Ovary (tissue), 9 donors: Measurements from ENCODE around the gene SOD3. TPM values are rescaled to one million over a fixed set of nuclear protein-coding genes. Genes with fewer than 3 reads are reported as not detected.

Experiments used
- DNase-seq, 5 donors: peaks; one replicate each; pipeline ENCODE4 v3.0.0-alpha.2; 2019 to 2020
- H3K27ac ChIP-seq, 2 donors: fragments of 200-600 bp; one replicate each; pipeline versions ENCODE4 v1.5.1 to v1.8.0; 2019 to 2022
- H3K27me3 ChIP-seq: fragments of 200-600 bp; one replicate; pipeline ENCODE4 v1.8.0; 2022
- H3K36me3 ChIP-seq: fragments of 200-600 bp; sonication (generic); one replicate; pipeline ENCODE4 v1.5.1; 2019
- H3K4me1 ChIP-seq: one replicate; pipeline ENCODE4 v1.8.1; 2013; ENCODE audit warnings: mild to moderate bottlenecking, moderate library complexity; ENCODE audit not compliant: insufficient read depth
- H3K4me3 ChIP-seq: fragments of 200-600 bp; sonication (generic); one replicate; pipeline ENCODE4 v1.5.1; 2017
- H3K9me3 ChIP-seq, 2 donors: fragments of 200-600 bp in 1 of 2; sonication (generic) in 1 of 2; one replicate each; pipeline versions ENCODE4 v1.5.1 to v1.8.1; 2013 to 2019; ENCODE audit warnings: mild to moderate bottlenecking in 1 of 2, moderate library complexity in 1 of 2
- EP300 ChIP-seq: sonication (generic); formaldehyde crosslinking; IDR thresholded peaks from one replicate; pipeline ENCODE4 v1.6.1; 2017; ENCODE audit warnings: antibody characterized with exemption
- POLR2A ChIP-seq: fragments of 450-650 bp; IDR thresholded peaks from one replicate; pipeline ENCODE4 v1.6.1; 2017; ENCODE audit warnings: antibody characterized with exemption, mild to moderate bottlenecking, moderate library complexity
- WGBS, 3 donors: extraction: QIAGEN DNeasy Blood & Tissue Kit in 1 of 3; methylation state at CpG; one replicate each; pipeline versions ENCODE4 v1.1.5 to v1.1.7; 2013 to 2017; 5-methylcytosine and 5-hydroxymethylcytosine counted together
- intact Hi-C, 4 donors: fragments of 100-400 bp; cut with DNase I; formaldehyde crosslinking; loops; one replicate each; pipeline versions ENCODE4 v1.11.0 to v1.15.1; 2022 to 2023
- polyA plus RNA-seq, 2 donors: library from polyadenylated mRNA; stranded (reverse); fragments of 200-250 nt in 1 of 2; fragments of 350-450 nt in 1 of 2; fragmentation: Illumina TruSeq in 1 of 2; extraction: RNeasy Lipid Tissue Mini Kit (QIAGEN cat#74804) in 1 of 2; gene quantifications; one replicate each; pipeline ENCODE4 v1.2.3, GENCODE V29; 2013 to 2014
- total RNA-seq, 7 donors: library from RNA; depleted of rRNA in 2 of 7; stranded (reverse); fragments of >200 nt in 2 of 7; fragmentation: NEBNext Ultra II Directional in 3 of 7; extraction: Animal tissue kit (Norgen Biotek cat#: 25700) in 3 of 7; gene quantifications; one replicate each; pipeline versions ENCODE4 v1.1.0 to v1.2.4, GENCODE V29; 2016 to 2023
- TF ChIP-seq, protein P1 (sequence below), 3 donors: fragments of 450-650 bp in 2 of 3; fragments of 200-600 bp in 1 of 3; IDR thresholded peaks; one replicate each; pipeline versions ENCODE4 v1.5.1 to v1.8.0; 2016 to 2022; ENCODE audit warnings: antibody characterized with exemption in 3 of 3, mild to moderate bottlenecking in 1 of 3
- donor health status: DM: no; HTN: no; CAD: no; lungs with moderate emphysema.
- donor health status: DM: no; HTN: no; CAD: no.
- donor health status: Bipolar disorder and iron deficiency.
- donor health status: DM: yes; HTN: yes; CAD: no.
- donor health status: DM: no; HTN: no; CAD: no.
- donor health status: DM: yes; HTN: yes; CAD: no.

SOD3 gene
- total and polyA plus RNA-seq, 9 donors, result 15.3 to 92.3 (median 33.0) TPM

DNA sequence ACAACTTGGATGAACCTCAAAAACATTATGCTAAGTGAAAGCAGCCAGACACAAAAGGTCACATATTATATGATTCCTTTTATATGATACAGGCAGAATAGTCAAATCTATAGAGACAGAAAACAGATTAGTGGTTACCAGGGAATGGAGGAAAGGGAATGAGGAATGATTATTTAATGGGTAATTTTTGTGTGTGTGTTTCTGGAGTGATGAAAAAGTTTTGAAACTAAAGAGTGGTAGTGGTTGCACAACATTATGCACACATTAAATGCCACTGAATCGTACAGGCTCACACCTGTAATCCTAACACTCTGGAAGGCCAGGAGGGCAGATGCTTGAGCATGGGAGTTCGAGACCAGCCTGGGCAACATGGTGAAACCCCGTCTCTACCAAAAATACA is 19.6 kb upstream of the SOD3 start:
- no peak for TF ChIP-seq EP300
- no peak for TF ChIP-seq POLR2A
- TF ChIP-seq, protein P1, sequence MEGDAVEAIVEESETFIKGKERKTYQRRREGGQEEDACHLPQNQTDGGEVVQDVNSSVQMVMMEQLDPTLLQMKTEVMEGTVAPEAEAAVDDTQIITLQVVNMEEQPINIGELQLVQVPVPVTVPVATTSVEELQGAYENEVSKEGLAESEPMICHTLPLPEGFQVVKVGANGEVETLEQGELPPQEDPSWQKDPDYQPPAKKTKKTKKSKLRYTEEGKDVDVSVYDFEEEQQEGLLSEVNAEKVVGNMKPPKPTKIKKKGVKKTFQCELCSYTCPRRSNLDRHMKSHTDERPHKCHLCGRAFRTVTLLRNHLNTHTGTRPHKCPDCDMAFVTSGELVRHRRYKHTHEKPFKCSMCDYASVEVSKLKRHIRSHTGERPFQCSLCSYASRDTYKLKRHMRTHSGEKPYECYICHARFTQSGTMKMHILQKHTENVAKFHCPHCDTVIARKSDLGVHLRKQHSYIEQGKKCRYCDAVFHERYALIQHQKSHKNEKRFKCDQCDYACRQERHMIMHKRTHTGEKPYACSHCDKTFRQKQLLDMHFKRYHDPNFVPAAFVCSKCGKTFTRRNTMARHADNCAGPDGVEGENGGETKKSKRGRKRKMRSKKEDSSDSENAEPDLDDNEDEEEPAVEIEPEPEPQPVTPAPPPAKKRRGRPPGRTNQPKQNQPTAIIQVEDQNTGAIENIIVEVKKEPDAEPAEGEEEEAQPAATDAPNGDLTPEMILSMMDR (IDR thresholded peaks at IDR 0.05), result no peak
- Histone ChIP-seq H3K27ac (no peak overlapping the region), H3K9me3 (no peaks in the 10 kb centered on the region), H3K4me1 (peaks cover 4% of the 10 kb centered on the region), H3K27me3 (no peaks in the 10 kb centered on the region), H3K36me3 (no peaks in the 10 kb centered on the region), H3K4me3 (no peak overlapping the region)
- no peak for DNase-seq
- 86 to 94% (median 94%) methylated on average over 3 of the region's 3 CpGs for WGBS, 3 donors
- intact Hi-C loops, result no loop called here

DNA sequence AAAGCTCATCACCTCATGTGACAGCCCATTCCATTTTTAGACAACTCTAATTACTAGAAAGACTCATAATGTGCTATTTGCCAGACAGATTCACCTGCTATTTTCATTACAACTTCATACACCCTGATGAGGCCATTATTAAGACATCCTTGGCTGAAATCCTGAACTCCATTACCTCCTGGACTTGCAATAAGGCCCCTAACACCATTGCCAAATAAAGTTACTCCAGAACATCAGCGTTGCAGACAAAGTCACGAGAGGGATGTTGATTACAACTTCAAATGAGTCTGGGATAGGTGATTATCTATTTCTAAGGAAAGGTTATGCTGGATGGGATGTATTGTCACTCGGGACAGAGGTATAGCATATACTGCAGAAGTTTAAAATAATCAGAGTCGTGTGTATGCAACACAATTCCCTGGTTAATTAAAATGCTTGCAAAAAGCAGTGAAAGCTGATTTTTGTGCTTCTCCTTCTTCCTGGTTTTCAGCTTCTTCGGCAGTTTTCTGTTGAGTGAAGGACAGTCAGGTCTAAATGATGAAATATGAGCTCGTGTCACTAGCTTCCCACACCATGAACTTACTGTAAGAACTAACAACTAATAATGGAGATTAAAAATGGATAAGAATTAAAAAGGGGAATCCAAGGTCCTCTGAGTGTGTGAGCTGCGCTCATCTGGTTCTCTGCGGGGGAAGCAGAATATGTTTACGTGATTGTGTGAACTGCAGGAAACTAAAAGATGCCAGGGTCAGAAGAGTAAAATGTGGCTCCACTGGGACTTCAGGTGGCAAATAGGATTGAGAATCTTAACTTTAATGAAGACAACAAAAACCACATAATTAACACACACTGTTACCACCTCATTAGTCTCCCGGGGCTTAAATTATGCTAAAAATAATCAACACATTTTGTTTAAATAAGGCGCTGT is 17.6 kb upstream of the SOD3 start:
- no peaks in the 10 kb centered on the region for H3K9me3 ChIP-seq
- no peaks in the 10 kb centered on the region for H3K27me3 ChIP-seq
- H3K4me3 ChIP-seq, result no peak overlapping the region
- H3K27ac ChIP-seq, result no peak overlapping the region
- intact Hi-C loops, result no loop called here
- no peaks in the 10 kb centered on the region for H3K36me3 ChIP-seq
- DNase-seq, result no peak
- 24 to 34% (median 26%) methylated on average over 11 of the region's 11 CpGs for WGBS, 3 donors
- no peak for TF ChIP-seq POLR2A
- TF ChIP-seq, protein P1 (IDR thresholded peaks at IDR 0.05), result no peak
- no peak for TF ChIP-seq EP300
- peaks cover 3% of the 10 kb centered on the region for H3K4me1 ChIP-seq

DNA sequence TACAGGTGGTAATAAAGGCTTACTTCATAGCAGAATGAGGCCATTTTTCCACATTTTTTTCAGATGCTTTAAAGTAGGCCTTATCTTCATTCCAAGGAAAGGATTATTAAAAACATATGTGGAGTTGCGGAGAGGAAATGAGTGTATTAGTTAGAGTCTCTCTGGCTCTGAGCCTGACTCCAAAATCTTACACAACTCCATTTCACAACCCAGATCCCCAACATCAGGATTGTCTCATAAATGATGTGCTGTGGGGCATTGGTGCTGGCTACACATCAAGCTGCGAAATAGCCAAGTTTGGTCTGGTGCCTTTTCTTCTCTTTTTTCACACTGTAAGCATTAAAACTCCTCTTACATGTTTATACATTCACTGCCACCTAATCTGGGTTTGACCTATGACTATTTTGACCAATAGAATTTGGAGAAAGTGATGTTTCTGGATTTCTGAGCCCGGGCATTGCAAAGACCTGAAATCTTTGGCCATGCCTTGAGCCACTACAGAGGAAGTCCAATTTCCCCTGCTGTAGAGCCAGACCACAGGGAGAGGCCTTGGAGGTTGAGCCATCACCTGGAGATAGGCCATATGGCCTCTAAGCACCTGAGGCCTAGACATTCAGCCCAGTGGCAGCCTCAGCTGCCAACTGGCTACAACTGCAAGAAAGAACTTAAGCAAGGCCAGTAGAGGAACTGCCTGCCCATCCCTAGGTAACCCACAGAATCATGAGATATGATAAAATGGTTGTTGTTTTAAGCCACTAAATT is 16.7 kb upstream of the SOD3 start:
- H3K27ac ChIP-seq, result no peak overlapping the region
- peaks cover 3% of the 10 kb centered on the region for H3K4me1 ChIP-seq
- DNase-seq, result peak; percentile 38 to 81 (median 55)
- intact Hi-C loops, result no loop called here
- 15 to 22% (median 20%) methylated on average over 3 of the region's 3 CpGs for WGBS, 3 donors
- no peaks in the 10 kb centered on the region for H3K9me3 ChIP-seq
- TF ChIP-seq, protein P1 (IDR thresholded peaks at IDR 0.05), result no peak
- TF ChIP-seq EP300, result no peak
- no peak for TF ChIP-seq POLR2A
- no peak overlapping the region for H3K4me3 ChIP-seq
- no peaks in the 10 kb centered on the region for H3K36me3 ChIP-seq
- H3K27me3 ChIP-seq, result no peaks in the 10 kb centered on the region

DNA sequence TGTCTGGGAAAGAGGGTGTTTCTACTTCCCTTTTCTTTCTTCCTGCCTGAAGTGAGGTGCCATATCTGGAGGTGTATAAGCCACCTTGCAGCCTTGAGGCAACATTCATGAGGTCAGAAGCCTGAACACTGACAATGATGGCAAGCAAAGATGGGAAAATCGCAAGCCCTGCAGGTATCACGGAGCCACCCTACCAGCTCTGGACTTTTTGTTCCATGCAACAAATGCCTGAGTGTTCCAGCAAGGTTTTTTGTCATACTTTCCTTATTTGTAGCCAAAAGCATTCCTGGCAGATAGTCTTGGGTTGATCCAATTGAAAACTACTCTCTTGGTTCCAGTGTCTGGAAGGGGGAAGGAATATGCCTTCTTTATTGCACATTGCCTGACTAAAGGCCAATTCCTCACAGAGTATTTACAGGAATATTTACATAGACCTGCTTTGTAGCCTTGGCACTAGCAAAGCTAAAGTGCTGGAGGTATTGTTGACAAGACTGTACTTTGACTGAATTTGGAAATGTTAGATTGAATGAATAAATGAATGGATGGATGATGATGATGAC is 14.4 kb upstream of the SOD3 start:
- no peak overlapping the region for H3K4me3 ChIP-seq
- H3K27me3 ChIP-seq, result no peaks in the 10 kb centered on the region
- no peak for DNase-seq
- TF ChIP-seq, protein P1 (IDR thresholded peaks at IDR 0.05), result no peak
- TF ChIP-seq EP300 (no peak), POLR2A (no peak)
- H3K9me3 ChIP-seq, result no peaks in the 10 kb centered on the region
- 90 to 96% (median 93%) methylated on average over 2 of the region's 2 CpGs for WGBS, 3 donors
- no peaks in the 10 kb centered on the region for H3K36me3 ChIP-seq
- H3K4me1 ChIP-seq, result peaks cover 3% of the 10 kb centered on the region
- intact Hi-C loops, result no loop called here
- H3K27ac ChIP-seq, result no peak overlapping the region
